GM12891 (cell line): ENCODE measurements around the gene SLC26A9.
A peak's percentile ranks its signal among the peaks of the same experiment; 100 is the strongest.

ENCODE experiments used
- DNase-seq: peaks from one replicate; pipeline ENCODE4 v3.0.0; 2011; ENCODE audit warnings: low spot score; ENCODE audit not compliant: insufficient read length
- FAIRE-seq: peaks from 2 replicates; lab custom pipeline; 2011; peaks lifted over from hg19 to GRCh38; lab: Jason Lieb, UNC
- PAX5 ChIP-seq: IDR thresholded peaks from 2 replicates; pipeline ENCODE4 v1.6.1; 2011; ENCODE audit warnings: low read length, moderate library complexity, mild to moderate bottlenecking; ENCODE audit not compliant: insufficient read depth, severe bottlenecking
- POLR2A ChIP-seq: IDR thresholded peaks from 2 replicates; pipeline ENCODE4 v1.6.1; 2011; ENCODE audit warnings: low read depth, low read length, control low read depth
- POLR2AphosphoS5 ChIP-seq: IDR thresholded peaks from 2 replicates; pipeline ENCODE4 v1.6.1; 2011; ENCODE audit warnings: low read depth, low read length, control low read depth
- POU2F2 ChIP-seq: IDR thresholded peaks from 2 replicates; pipeline ENCODE4 v1.6.1; 2011; ENCODE audit warnings: low read depth, mild to moderate bottlenecking, control low read depth, low read length, moderate library complexity
- SPI1 ChIP-seq: IDR thresholded peaks from 2 replicates; pipeline ENCODE4 v1.6.1; 2011; ENCODE audit warnings: low read depth, low read length, control low read depth
- TAF1 ChIP-seq: IDR thresholded peaks from 2 replicates; pipeline ENCODE4 v1.6.1; 2011; ENCODE audit warnings: low read depth, low read length, control low read depth

The SLC26A9 gene

GRCh38 chr1:205983925-205984725 lies 40.9 kb upstream of the SLC26A9 start:
- peak; percentile 49 for DNase-seq
- TF ChIP-seq POLR2AphosphoS5 (no peak), POU2F2 (no peak), POLR2A (no peak), SPI1 (no peak), TAF1 (no peak), PAX5 (no peak)
- FAIRE-seq = no peak

- no peak for TF ChIP-seq POU2F2
- TF ChIP-seq TAF1 = no peak
- TF ChIP-seq POLR2AphosphoS5 = no peak
- TF ChIP-seq PAX5 = no peak
- TF ChIP-seq POLR2A = no peak
- TF ChIP-seq SPI1 = no peak
- DNase-seq = no peak
- FAIRE-seq = no peak
Measured at GRCh38 chr1:205981257-205981656, 38.0 kb upstream of the SLC26A9 start.

- FAIRE-seq (no peak), DNase-seq (no peak)
- TF ChIP-seq POLR2A = no peak
Measured at GRCh38 chr1:205980237-205980870, 37.1 kb upstream of the SLC26A9 start.

- DNase-seq (no peak), FAIRE-seq (no peak)
- no peak for TF ChIP-seq TAF1
- TF ChIP-seq POLR2A = no peak
- no peak for TF ChIP-seq SPI1
- no peak for TF ChIP-seq POLR2AphosphoS5
- no peak for TF ChIP-seq POU2F2
- TF ChIP-seq PAX5 = no peak
Measured at GRCh38 chr1:205979301-205979700, 36.0 kb upstream of the SLC26A9 start.

GRCh38 chr1:205978676-205979075 lies 35.4 kb upstream of the SLC26A9 start:
- TF ChIP-seq POLR2A (no peak), TAF1 (no peak)
- FAIRE-seq (no peak), DNase-seq (no peak)

GRCh38 chr1:205977402-205978014 lies 34.3 kb upstream of the SLC26A9 start:
- DNase-seq (peak; percentile 67), FAIRE-seq (no peak)
- TF ChIP-seq POLR2AphosphoS5 (no peak), PAX5 (no peak), POLR2A (no peak), POU2F2 (no peak), SPI1 (no peak), TAF1 (no peak)

GRCh38 chr1:205976708-205977401 lies 33.6 kb upstream of the SLC26A9 start:
- FAIRE-seq (no peak), DNase-seq (no peak)
- TF ChIP-seq SPI1 (no peak), POLR2A (no peak), POU2F2 (no peak), POLR2AphosphoS5 (no peak), TAF1 (no peak), PAX5 (no peak)

- DNase-seq = no peak
- FAIRE-seq = no peak
- TF ChIP-seq PAX5 (no peak), POLR2A (no peak), POLR2AphosphoS5 (no peak), SPI1 (no peak), POU2F2 (no peak), TAF1 (no peak)
Measured at GRCh38 chr1:205976036-205976435, 32.8 kb upstream of the SLC26A9 start.

- DNase-seq (no peak), FAIRE-seq (no peak)
- no peak for TF ChIP-seq POLR2A
Measured at GRCh38 chr1:205975387-205975998, 32.2 kb upstream of the SLC26A9 start.

GRCh38 chr1:205974712-205975111 lies 31.5 kb upstream of the SLC26A9 start:
- FAIRE-seq = no peak
- no peak for DNase-seq
- TF ChIP-seq SPI1 = no peak
- TF ChIP-seq POU2F2 = no peak
- no peak for TF ChIP-seq TAF1
- no peak for TF ChIP-seq POLR2AphosphoS5
- TF ChIP-seq PAX5 = no peak
- TF ChIP-seq POLR2A = no peak
